Suprapubic skin (tissue), 2 donors: ENCODE data around the gene PRMT7.

ENCODE experiments used
- EP300 ChIP-seq: sonication (generic); formaldehyde crosslinking; IDR thresholded peaks from one replicate; pipeline ENCODE4 v1.6.1; 2017; ENCODE audit warnings: antibody characterized with exemption
- POLR2A ChIP-seq, 2 donors: fragments of 450-650 bp; IDR thresholded peaks; one replicate each; pipeline ENCODE4 v1.6.1; 2017; ENCODE audit warnings: antibody characterized with exemption in 2 of 2, mild to moderate bottlenecking in 2 of 2, moderate library complexity in 2 of 2

DNA sequence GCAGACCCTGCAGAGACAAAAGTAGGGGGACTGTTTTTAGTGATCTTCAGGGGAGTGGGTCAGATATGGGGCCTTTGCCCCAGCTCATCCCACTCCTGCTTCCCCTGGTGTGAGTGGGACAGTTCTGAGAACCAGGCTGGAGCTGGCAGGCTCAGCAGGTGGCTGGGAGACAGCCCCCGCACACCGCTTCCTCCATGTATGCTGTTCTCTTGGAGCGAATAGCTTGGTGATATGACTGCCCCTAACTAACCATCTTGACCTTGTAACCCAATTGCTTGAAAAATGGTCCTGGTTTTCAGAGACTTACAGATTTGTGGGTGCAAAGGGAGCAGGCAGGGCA lies 61.5 kb downstream of the PRMT7 start:
- TF ChIP-seq POLR2A (IDR thresholded peaks at IDR 0.05) (no peak), EP300 (no peak)
